Embryonic facial prominence (tissue), 1 donor: ENCODE measurements around the gene NCCRP1.
"Not testable (repeated sequence)": the region's sequence is repeated elsewhere in the genome, so short reads cannot be mapped to it uniquely, and the experiment has no call there.

Experiments used
- DNase-seq: peaks from one replicate; pipeline ENCODE4 v3.0.0-alpha.2; 2016; ENCODE audit errors: extremely low spot score

NCCRP1 gene

DNA sequence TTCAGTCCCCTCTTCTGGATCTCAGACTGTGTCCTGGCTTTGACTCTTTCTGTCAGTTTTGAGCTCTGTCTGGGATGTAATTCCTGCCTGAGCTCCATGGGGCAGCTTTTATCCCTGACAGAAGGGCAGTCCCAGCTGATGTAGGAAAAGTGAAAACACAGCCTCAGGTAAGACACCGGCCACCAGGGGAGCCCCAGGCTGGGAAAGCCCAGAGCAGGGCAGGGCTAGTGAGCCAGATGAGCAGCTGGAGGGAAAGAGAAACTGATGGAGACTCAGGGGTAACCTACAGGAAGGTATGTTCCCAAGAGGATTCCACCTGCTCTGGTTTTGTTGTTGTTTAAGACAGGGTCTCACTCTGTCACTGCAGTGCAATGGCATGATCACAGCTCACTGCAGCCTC, 48.4 kb downstream of the NCCRP1 start:
- DNase-seq, result not testable (repeated sequence)

DNA sequence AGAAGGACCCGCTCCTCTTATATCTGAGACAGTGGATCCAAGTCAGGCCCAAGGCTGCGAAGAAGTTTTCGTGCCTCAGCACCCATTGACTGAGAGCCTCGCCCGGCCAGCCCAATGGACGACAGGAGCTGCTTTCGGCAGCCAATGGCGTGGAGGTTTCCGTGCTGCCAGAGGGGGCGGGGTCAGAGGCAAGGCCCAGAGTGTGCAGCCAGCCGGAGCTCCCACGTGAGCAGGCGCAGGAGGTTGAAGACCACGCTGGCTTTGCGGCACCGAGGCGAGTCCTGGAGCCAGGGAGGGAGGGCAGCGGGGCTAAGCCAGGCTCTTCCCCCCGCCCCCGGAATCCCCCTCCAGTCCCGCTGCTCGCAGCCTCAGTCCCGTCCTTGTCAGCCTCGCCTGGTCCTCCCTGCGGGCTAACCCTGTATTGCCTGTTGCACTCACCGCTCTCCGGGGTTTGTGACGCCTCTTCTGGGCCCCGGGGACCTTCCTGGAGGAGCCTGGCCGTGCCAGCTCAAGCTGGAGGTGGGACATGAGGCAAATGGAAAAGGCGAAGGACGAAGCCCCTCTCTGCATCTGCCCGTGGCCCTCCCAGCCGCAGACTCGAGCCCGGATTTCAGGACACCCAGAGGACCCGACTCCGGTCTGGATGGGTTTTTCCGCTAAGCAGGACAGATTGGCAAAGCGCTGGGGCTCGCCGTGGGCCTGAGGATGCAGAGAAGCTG, 50.3 kb downstream of the NCCRP1 start:
- no peak for DNase-seq

DNA sequence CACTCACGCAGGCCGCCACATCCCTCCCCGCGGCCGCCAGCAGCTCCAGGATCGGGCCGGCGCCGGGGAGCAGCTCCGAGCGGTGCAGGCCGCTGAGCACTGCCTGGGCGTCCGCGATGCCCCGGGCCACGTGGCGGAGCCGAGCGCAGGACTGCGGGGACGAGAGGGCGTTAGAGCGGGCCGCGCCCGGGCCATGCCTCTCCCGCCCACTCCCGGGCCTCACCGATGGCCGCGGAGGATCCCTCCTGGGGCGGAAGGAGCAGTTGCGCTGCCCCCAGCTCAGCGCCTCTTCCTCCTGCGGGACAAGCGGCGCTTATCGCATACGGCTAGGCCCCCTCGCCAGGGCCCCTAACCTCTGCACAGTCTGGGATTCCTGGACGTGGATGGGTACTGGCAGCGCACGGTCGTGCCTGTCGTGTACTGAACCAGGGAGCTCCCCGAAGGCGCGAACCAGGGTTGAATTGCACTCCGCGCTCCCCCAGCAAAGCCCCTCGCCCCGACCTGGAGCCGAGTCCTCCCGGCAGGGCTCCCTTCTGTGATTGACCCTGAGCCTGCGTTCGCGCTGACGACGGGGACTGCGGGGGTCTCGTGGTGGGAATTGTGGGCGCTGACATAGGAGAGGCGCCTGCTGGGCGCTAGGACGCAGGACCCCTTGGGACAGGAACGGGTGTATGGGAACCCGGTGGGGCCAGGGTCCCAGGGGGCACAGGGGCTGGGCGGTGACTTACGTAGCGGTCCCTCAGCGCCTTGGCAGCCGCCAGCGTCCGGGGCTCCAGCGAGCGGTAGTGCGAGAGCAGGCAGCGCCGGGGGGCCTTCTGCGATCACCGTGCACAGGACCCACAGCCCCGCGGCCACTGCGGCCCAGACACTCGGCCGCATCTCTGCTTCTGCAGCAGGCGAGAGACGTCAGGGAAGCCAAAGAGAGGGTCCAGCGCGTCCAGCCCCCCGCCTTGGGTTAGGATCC, 51.2 kb downstream of the NCCRP1 start:
- no peak for DNase-seq

DNA sequence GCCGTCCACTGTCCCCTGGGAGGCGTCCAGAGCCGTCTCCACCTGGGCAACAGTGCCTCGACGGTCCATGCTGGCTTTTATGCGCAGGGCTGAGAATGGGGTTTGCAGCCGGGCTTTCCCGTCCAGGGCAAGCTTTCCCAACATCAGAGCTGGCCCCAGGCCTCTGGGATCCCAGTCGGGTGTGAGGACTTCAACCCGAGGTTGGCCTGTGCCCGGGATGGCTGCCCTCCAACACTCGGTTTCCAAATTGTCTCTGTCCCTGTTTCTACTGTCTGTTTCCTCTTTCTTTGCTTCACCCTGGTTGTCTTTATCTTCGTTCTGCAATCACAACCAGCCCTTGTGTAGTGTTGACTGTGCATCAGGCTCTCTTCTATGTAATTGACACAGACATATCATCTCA, 52.0 kb downstream of the NCCRP1 start, which contains the start of gene IFNL4:
Gene IFNL4 (minus strand): TSS at position 51 of the 400 bp plus-strand sequence.
- no peak for DNase-seq

DNA sequence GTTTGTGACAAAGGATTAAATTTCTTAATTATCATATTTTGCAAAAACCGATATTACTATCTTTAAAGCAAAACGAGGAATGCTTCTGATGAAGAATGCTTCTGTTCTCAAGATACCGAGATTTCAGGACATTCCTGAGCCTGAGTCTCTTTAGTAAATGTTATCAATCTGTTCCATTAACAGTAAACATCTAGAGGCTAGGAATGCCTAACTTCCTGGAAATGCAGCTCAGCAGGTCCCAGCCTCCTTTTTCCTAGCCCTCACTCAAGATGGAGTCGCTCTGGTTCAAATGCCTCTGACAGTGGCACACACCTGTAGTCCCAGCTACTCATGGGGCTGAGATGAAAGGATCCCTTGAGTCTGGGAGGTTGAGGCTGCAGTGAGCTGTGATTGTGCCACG, 54.3 kb downstream of the NCCRP1 start:
- no peak for DNase-seq
